IPS-20b (cell line): ENCODE measurements around the gene S1PR3.

ENCODE experiments used
- H3K27ac ChIP-seq: one replicate; pipeline ENCODE4 v1.5.1; 2013; ENCODE audit warnings: low read length
- H3K27me3 ChIP-seq: 2 replicates; pipeline ENCODE4 v1.6.1; 2013; ENCODE audit warnings: mild to moderate bottlenecking, low read length, inconsistent platforms; ENCODE audit not compliant: insufficient read depth
- H3K36me3 ChIP-seq: 2 replicates; pipeline ENCODE4 v1.6.1; 2013; ENCODE audit warnings: low read depth, mild to moderate bottlenecking, inconsistent platforms, low read length, moderate library complexity; ENCODE audit not compliant: insufficient read depth
- H3K4me1 ChIP-seq: 2 replicates; pipeline ENCODE4 v1.6.1; 2013; ENCODE audit warnings: mild to moderate bottlenecking, control low read depth, inconsistent platforms, low read length, moderate library complexity; ENCODE audit not compliant: insufficient read depth
- H3K4me3 ChIP-seq: 2 replicates; pipeline ENCODE4 v1.5.1; 2013; ENCODE audit warnings: mild to moderate bottlenecking, low read length, inconsistent platforms
- H3K9ac ChIP-seq: 2 replicates; pipeline ENCODE4 v1.6.1; 2013; ENCODE audit warnings: low read depth, mild to moderate bottlenecking, inconsistent platforms, low read length, moderate library complexity
- H3K9me3 ChIP-seq: 2 replicates; pipeline ENCODE4 v1.6.1; 2013; ENCODE audit warnings: mild to moderate bottlenecking, low read depth, low read length, inconsistent platforms; ENCODE audit not compliant: insufficient read depth

The S1PR3 gene

DNA sequence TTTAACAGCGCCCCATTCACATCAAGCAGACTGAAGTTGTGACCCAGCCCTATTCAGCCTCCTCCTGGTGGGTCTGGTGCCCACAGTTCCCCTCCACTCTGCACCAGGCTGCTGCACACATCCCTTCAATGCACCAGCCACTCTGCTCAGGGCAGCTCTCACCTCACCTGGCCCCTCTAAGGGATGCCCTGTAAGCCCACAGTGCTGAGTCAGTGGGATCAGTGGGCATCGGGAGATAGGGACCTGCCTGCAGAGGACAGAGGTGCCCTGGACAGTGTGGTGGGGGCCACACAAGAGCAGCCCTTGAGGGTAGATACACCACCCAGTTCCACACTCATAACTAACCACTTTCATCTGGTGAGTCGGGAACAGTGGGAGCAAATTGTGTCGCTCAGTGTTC, 38.3 kb upstream of the S1PR3 start:
- H3K36me3 ChIP-seq: no peaks in the 10 kb centered on the region
- no peak overlapping the region for H3K9ac ChIP-seq
- H3K4me3 ChIP-seq: no peak overlapping the region
- no peak overlapping the region for H3K27ac ChIP-seq
- H3K4me1 ChIP-seq: no peaks in the 10 kb centered on the region
- no peaks in the 10 kb centered on the region for H3K9me3 ChIP-seq
- no peaks in the 10 kb centered on the region for H3K27me3 ChIP-seq

DNA sequence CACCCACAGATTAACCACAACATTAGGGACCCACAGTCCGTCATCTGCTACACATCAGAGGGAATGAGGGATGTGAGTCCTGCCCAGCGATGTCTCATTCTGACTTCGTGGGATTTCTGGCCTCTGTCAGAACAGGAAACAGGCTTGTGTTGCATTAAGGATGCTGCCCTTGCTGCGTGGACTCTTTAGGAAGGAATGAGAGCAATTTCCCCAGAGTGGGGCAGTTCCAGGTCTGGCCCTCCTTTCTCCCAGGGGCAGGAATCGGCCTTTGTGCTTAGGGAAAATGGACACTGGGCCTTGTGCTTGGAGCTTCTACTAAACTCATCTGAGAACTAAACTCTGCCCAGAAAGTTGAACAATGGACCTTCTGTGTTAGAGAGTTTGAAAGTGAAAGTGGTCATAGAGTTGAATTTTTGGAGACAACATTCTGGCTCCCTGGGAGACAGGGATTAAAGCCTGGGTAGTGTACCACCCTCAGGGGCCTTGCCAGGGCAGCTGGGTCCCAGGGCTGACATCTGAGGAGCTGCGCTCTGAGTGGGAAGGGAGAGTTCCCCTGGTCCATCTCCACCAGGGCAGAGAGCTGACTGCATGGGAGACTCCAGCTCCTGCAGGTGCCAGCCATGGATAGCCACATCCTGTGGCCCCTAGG, 37.8 kb upstream of the S1PR3 start:
- no peaks in the 10 kb centered on the region for H3K4me1 ChIP-seq
- H3K4me3 ChIP-seq: no peak overlapping the region
- no peaks in the 10 kb centered on the region for H3K36me3 ChIP-seq
- H3K9ac ChIP-seq: no peak overlapping the region
- H3K9me3 ChIP-seq: no peaks in the 10 kb centered on the region
- H3K27ac ChIP-seq: no peak overlapping the region
- no peaks in the 10 kb centered on the region for H3K27me3 ChIP-seq

DNA sequence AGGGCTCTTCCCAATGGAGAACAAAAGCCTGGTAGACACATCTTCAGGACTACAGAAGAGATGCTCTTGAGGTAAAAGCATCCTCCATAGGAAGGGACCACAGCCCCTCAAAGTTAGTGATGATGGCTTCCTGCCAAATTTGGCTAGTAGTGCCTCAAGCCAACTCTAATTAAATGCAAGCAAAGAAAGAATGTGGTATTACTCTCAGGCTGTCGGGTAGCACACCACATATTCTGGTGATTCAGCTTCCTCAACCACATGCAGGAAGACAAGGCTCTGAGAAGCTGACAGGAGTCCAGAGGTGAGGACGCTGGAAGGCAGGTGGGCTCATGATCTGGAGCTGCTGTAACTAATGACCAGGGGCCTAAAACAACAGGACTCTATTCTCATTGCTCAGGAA, 37.2 kb upstream of the S1PR3 start:
- no peaks in the 10 kb centered on the region for H3K36me3 ChIP-seq
- H3K4me3 ChIP-seq: no peak overlapping the region
- no peak overlapping the region for H3K27ac ChIP-seq
- H3K9ac ChIP-seq: no peak overlapping the region
- no peaks in the 10 kb centered on the region for H3K27me3 ChIP-seq
- H3K4me1 ChIP-seq: no peaks in the 10 kb centered on the region
- H3K9me3 ChIP-seq: no peaks in the 10 kb centered on the region

DNA sequence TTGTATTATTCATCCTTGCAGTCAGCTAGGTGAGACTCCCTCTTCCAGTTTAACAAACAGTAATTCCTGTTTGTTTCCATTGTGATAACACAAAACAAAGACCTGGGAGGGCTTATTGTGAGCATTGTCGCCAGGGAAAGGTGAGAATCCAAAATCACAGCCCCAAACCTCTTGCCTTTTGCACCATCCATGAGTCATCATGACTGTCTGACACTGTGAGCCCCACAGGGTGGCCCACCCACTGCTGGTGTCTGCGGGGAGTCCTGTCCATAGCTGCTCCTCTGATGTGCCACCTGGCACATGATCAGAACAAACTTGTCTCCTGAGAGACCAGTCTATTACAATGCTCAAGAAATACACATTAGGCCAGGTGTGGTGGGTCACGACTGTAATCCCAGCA, 33.7 kb upstream of the S1PR3 start:
- H3K27ac ChIP-seq: no peak overlapping the region
- H3K4me3 ChIP-seq: no peak overlapping the region
- no peaks in the 10 kb centered on the region for H3K9me3 ChIP-seq
- H3K27me3 ChIP-seq: no peaks in the 10 kb centered on the region
- no peaks in the 10 kb centered on the region for H3K36me3 ChIP-seq
- H3K9ac ChIP-seq: no peak overlapping the region
- H3K4me1 ChIP-seq: no peaks in the 10 kb centered on the region

DNA sequence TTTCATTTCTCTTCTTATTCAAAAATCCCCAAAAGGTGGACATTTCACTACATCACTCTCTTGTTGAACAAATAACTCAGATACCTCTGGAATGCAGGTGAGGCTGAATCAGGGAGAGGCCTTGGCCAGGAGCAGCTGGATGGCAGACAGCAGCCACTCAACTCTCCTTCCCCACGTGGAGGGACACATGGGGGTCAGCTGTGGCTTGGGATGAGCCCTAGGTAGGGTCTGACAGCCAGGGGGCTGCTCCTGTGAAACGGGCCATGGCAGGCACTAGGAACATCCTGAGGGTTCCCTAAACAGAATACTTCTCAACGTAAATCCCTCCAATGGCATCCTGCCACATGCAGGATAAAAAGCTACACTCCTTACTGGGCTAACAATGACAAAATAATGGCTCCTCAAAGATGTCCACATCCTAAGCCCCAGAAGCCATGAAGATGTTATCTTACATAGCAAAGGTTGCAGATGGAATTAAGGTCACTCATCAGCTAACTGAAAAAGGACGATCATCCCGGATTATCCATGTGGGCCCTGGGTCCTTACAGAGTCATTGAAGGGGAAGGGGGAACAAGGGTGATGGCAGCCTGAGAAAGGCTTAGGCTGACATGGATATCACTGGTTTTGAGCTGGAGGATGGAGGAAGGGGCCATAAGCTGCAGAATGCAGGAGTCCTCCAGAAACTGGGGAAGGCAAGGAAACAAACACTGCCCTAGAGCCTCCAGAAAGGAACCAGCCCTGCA, 31.4 kb upstream of the S1PR3 start:
- H3K27me3 ChIP-seq: no peaks in the 10 kb centered on the region
- H3K4me1 ChIP-seq: 0 out of 2 replicates have a peak, but pooled peaks cover 2% of the 10 kb centered on the region
- H3K9me3 ChIP-seq: no peaks in the 10 kb centered on the region
- no peaks in the 10 kb centered on the region for H3K36me3 ChIP-seq
- no peak overlapping the region for H3K9ac ChIP-seq
- H3K4me3 ChIP-seq: no peak overlapping the region
- H3K27ac ChIP-seq: no peak overlapping the region

DNA sequence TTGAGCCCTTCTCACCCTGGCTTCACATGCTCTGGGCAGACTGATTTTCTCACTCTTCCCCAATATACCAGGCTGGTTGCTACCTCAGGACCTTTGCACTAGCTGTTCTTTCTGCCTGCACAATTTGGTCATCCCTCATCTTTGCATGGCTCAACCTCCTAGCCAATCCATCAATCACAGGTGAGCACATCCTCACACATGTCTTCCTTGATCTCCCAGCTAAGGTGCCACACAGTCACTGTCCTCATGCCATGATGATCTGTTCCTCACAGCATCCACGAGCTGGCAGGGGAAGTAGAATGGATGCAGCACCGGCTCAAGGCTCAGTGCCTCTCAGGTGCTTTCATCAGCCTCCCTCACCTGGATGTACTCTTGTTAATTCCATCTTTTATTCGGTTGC, 30.6 kb upstream of the S1PR3 start:
- Histone ChIP-seq H3K9ac (no peak overlapping the region), H3K4me1 (0 out of 2 replicates have a peak, but pooled peaks cover 2% of the 10 kb centered on the region), H3K27me3 (no peaks in the 10 kb centered on the region), H3K36me3 (no peaks in the 10 kb centered on the region), H3K9me3 (no peaks in the 10 kb centered on the region), H3K27ac (no peak overlapping the region), H3K4me3 (no peak overlapping the region)

DNA sequence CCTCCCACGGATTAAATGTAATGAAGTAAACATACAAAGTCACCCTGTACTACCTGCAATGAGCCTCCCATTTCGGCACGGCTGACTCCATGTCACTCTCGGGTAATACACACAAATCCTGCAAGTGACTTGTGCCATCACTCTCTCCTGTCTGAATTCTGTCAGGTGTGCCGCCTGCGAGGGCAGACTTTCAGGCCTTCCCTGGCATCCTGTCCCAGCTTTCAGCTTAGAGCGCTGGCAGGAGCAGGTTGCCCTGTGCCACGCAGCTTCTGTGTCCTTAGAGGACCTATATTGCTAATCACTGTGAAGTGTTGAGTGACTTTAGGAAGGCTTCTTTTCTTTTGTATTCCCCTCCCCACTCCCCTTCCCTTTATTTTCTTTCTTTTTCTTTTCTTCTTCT, 25.8 kb upstream of the S1PR3 start:
- Histone ChIP-seq H3K27ac (no peak overlapping the region), H3K4me3 (no peak overlapping the region), H3K9ac (no peak overlapping the region), H3K9me3 (no peaks in the 10 kb centered on the region), H3K36me3 (no peaks in the 10 kb centered on the region), H3K4me1 (0 out of 2 replicates have a peak, but pooled peaks cover 2% of the 10 kb centered on the region), H3K27me3 (no peaks in the 10 kb centered on the region)

DNA sequence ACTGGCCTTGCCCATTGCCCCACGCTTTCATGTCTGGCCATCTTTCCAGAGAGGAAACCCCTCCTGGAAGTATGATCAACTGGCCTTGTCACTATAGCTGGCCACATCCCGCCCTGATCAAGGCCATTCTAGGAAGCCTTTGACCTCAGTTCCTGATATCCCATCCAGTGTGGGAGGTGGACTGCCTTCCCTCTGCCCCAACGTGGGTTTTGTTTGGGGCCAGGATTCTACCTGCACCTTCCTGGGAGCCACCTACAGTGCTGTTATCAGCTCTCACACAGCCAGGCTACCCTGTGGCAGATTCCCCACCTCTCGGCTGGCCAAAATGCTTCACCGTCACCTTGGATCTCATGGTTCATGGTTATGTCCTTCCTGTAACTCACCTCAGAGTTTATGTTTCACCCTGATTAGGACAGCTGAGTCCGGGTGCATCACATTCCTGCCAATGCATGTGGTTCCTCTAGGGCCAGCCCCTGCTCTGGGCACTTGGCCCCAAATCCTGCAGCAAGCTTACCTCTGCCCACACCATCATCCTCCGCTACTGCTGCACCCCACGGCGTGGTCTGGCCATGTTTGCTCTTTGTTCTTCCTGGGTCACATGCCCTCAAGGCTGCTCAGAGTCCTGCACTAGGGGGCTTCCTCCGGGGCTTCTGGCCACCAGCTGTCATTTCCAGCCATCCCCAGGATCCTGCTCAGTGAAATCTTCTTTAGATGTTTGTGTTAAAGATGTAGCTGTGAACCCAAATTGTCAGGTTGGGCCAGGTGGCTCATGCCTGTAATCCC, 24.2 kb upstream of the S1PR3 start:
- no peak overlapping the region for H3K27ac ChIP-seq
- H3K27me3 ChIP-seq: no peaks in the 10 kb centered on the region
- H3K9me3 ChIP-seq: no peaks in the 10 kb centered on the region
- H3K4me1 ChIP-seq: 0 out of 2 replicates have a peak, but pooled peaks cover 2% of the 10 kb centered on the region
- H3K4me3 ChIP-seq: no peak overlapping the region
- no peaks in the 10 kb centered on the region for H3K36me3 ChIP-seq
- H3K9ac ChIP-seq: no peak overlapping the region

DNA sequence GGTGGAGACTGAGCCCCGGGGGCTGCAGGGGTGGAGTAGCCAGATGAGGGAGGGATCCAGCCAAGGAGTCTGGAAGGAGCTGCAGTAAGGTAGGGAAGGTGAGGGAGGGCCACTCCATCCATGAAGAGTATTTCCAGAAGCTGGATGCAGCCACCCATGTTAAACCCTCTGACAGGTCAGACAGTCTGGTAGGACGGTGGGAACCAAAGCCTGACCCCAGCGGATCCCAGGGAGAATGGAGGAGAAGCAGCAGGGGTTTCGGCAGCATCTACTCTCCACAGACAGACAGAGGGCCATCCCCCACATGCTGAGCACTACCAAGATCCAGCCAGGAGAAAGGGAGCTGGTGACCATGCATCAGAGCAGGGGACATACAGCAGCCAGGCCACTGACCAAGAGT, 22.5 kb upstream of the S1PR3 start:
- H3K27ac ChIP-seq: no peak overlapping the region
- no peaks in the 10 kb centered on the region for H3K36me3 ChIP-seq

DNA sequence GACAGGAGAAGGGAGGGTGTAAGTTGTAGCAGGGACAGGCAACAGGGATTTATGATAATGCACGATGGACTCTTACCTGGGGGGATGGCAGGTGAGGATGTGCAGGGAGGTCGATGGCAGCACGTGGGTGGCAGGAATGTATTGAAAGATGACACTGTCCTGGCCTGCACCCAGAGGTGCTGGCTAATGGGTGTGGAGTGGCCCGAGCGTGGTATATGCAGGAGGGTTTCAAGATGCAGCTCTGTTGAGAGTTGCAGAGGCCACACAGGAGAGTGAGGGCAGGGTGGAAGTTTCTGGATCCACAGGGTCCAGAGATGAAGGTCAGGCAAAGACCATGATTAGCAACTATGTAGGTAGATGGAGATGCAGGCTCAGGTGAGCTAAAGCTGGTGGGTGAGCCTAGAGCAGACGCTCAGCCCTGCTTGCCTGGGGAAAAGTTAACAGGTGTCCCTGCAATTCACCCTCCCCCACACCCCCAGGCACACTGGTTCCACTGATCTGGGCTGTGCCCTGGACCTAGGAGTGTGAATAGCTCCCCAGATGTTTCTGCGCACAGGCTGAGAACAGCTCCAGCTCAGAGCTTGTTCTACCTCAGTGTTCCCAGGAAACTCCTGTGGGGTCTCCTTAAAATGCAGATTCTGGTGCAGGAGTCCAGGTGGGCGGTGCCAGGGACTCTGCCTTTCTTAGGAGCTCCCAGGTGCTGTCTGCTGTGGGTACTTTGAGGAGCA, 21.5 kb upstream of the S1PR3 start:
- H3K9me3 ChIP-seq: no peaks in the 10 kb centered on the region
- no peaks in the 10 kb centered on the region for H3K4me1 ChIP-seq
- no peak overlapping the region for H3K4me3 ChIP-seq
- no peak overlapping the region for H3K9ac ChIP-seq
- no peaks in the 10 kb centered on the region for H3K36me3 ChIP-seq
- H3K27me3 ChIP-seq: no peaks in the 10 kb centered on the region
- H3K27ac ChIP-seq: no peak overlapping the region

More for the DNA sequence above, 22.5 kb upstream of the S1PR3 start:
- H3K4me1 ChIP-seq: no peaks in the 10 kb centered on the region
- H3K27me3 ChIP-seq: no peaks in the 10 kb centered on the region
- H3K4me3 ChIP-seq: no peak overlapping the region
- H3K9me3 ChIP-seq: no peaks in the 10 kb centered on the region
- no peak overlapping the region for H3K9ac ChIP-seq

DNA sequence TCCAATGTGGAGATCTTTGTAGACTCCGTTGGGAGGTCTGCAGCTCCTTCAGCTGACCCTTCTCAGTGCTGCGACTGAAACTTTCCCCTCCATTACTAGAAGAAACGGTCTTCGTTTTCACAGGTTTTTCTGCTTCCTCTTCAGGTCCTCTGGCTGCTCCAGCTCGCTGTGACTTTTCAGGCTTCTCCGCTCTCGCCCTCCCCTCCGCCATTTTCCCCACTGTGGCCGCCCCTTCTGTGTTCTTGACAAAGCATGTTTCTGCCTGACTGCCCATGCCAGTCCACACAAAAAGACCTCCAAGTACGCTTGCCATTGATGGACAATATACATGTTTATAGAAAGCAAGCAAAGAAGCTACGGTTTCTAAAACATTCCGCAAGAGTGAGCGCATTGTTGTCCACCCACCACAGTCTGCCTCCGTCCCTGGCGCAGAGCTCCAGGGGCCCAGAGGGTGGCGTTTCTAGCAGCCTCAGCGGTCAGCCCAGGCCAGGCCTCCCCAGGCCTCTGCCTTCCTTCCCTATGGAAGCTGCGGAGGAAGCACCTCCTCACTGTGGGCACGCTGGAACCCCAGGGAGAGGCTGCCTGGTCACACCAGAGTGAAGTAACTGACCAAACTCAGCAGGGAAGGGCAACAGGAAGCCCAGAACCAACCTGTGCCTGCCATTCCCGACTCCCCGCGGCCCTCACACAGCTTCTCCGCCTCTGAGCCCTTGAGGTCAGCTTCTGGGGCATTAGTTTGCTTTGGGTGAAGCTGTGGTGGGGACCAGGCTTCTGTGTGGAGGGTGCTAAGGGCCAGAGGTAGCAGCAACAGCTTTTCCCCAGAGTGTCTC, 19.9 kb upstream of the S1PR3 start:
- no peak overlapping the region for H3K9ac ChIP-seq
- no peak overlapping the region for H3K27ac ChIP-seq
- no peaks in the 10 kb centered on the region for H3K9me3 ChIP-seq
- H3K27me3 ChIP-seq: no peaks in the 10 kb centered on the region
- no peaks in the 10 kb centered on the region for H3K36me3 ChIP-seq
- H3K4me1 ChIP-seq: no peaks in the 10 kb centered on the region
- no peak overlapping the region for H3K4me3 ChIP-seq
